ENCODE results near the gene ARF6. TPM values are rescaled to one million over a fixed set of nuclear protein-coding genes. Genes with fewer than 3 reads are reported as not detected.
"Not testable (repeated sequence)": the region's sequence is repeated elsewhere in the genome, so short reads cannot be mapped to it uniquely, and the experiment has no call there.

ARF6 gene
- polyA plus RNA-seq, 4 donors: 80.4 to 89.5 (median 85.1) TPM

DNA sequence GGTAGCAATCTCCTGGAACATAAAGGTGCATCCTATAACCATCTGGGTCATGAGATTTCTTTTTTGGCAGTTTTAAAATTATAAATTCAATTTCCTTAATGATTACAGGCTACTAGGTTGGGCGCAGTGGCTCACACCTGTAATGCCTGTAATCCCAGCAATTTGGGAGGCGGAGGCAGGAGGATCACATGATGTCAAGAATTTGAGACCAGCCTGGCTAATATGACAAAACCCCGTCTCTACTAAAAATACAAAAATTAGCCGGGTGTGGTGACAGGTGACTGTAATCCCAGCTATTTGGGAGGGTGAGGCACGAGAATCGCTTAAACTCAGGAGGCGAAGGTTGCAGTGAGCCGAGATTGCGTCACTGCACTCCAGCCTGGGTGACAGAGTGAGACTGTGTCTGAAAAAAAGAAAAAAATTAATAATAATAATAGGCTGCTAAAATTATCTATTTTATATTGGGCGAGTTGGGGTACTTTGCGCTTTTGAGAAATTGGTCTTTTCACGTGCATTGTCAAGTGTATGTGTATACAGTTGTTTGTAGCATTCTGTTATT lies 17.2 kb upstream of the ARF6 start:
- DNase-seq (ENCODE audit: low read depth in 4 of 4, low spot score in 2 of 4): no peak

DNA sequence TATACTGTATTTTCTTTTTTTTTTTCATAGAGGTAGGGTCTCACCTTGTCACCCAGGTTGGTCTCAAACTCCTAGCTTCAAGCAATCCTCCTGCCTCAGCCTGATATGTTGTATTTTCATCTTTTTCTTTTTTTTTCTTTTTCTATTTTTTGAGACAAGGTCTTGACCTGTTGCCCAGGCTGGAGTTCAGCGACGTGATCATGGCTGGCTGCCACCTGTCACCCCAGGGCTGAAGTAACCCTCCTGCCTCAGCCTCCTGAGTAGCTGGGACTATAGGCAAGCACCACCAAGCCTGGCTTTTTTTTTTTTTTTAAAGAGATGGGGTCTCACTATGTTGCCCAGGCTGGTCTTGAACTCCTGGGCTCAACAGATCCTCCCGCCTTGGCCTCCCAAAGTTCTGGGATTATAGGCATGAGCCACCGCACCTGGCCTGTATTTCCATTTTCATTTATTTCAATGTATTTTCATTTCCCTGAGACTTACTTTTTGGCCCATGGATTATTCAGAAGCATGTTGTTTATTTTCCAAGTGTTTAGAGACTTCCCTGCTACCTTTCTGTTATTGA lies 16.2 kb upstream of the ARF6 start:
- DNase-seq (ENCODE audit: low read depth in 4 of 4, low spot score in 2 of 4): no peak

DNA sequence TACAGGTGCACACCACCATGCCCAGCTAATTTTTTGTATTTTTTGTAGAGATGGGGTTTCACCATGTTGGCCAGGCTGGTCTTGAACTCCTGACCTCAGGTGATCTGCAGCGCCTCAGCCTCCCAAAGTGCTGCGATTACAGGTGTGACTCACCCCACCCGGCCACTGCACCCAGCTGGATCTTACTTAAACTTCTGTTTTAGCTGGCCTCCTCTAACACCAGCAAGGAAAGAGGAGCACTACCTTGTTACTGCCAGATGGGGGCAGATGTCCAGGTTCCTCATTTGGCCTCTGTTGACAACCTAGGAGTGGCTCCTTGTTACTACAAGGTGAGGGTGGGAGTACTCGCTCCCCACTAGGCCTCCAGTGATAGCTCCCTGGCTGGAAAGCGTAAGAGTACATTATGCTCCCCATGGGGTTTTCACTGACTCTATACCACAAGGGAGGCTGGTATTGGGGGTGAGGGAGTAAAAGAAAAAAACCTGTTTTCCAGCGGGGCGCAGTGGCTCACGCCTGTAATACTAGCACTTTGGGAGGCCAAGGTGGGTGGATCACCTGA lies 13.2 kb upstream of the ARF6 start:
- no peak for DNase-seq (ENCODE audit: low read depth in 4 of 4, low spot score in 2 of 4)

DNA sequence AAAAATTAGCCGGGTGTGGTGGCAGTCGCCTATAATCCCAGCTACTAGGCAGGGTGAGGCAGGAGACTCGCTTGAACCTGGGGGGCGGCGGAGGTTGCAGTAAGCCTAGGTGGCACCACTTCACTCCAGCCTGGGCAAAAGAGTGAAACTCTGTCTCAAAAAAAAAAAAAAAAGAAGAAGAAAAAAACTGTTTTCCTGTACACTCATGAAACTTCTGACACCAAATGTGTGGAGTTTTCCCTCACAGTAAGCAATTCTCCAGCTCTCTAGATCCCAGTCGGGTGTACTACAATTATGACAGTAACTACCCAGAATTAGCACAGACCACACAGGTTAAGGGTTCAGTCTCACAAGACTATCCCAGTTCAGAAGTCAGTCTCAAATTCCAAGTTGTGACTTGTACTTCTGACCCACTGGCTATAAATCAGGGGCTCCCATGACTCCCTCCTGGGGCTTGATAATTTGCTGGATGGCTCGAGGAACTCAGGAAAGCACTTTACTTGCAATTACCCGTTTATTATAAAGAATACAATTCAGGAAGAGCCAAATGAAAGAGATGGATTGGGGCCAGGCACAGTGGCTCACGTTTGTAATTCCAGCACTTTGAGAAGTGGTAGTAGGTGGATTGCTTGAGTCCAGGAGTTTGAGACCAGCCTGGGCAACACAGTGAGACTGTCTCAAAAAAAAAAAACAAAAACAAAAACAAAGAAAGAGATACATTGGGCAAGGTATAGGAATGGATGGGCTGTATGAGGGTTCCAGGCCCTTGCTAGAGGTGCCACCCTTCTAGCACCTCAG lies 12.4 kb upstream of the ARF6 start:
- no peak for DNase-seq (ENCODE audit: low read depth in 4 of 4, low spot score in 2 of 4)

DNA sequence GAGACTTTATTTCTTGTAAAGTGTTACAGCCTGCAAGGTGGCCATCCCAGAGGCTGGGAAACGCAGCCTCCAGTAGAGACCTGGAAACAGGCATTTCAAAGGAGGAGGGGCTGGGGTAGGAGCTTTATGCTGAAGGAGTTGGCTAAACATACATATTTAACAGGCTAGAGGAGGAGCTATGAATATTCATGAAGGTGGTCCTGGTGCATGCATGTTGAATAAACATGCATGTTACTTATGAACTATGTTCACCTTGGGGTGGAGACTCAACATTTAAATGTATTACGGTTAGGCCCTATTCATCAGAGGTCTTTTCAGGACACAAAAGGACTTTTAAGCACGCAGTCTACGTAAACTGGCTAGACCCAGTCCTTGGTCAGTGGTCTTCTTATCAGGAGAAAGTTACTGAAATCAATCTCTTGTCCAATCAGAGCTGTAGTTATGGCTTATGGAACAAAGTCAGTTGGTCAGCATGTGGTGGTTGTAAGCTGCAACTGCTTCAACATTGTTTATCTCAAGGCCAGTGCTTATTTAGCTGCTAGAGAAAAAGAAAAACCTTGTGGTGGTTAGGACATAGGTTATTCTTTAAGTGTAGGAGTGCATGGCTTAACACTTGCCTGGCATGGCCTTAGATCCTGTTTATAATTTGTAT lies 11.4 kb upstream of the ARF6 start:
- DNase-seq (ENCODE audit: low read depth in 4 of 4, low spot score in 2 of 4): no peak

DNA sequence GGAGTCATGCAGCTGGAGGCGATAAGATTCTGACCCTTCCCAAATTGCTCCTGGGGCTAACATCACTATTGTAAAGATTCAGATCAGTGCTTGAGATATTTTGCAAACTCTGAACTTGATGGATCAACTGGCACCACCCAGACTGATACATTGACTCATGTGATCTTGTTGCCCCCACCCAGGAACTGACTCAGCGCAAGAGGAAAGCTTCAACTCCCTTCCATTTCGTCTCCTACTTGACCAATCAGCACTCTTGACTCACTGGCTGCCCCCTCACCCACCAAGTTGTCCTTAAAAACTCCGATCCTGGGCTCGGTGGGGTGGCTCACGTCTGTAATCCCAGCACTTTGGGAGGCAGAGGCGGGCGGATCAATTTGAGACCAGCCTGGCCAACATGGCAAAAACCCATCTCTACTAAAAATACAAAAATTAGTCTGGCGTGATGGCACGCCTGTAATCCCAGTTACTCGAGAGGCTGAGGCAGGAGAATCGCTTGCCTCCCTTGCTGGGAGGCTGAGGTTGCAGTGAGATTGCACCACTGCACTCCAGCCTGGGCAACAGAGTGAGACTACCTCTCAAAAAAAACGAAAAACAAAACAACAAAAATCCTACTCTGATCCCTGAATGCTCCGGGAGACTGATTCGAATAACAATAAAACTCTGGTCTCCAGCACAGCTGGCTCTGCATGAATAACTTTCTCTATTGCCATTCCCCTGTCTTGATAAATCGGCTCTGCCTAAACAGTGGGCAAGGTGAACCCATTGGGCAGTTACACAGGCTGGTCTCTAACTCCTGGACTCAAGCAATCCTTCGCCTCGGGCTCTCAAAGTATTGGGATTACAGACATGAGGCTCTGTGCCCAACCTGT lies 9.8 kb upstream of the ARF6 start:
- DNase-seq (ENCODE audit: low read depth in 4 of 4, low spot score in 2 of 4): no peak

DNA sequence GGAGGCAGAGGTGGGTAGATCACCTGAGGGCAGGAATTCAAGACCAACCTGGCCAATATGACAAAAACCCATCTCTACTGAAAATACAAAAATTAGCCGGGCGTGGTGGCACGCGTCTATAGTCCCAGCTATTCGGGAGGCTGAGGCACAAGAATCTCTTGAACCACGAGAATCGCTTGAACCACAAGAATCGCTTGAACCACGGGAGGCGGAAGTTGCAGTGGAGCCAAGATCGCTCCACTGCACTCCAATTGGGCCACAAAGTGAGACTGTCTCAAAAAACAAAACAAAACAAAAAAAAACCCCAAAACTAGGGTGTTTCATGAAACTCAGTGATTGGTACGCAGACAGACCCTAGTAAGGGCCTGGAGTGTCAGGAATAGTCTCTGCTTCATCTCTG lies 6.4 kb upstream of the ARF6 start:
- DNase-seq (ENCODE audit: low read depth in 4 of 4, low spot score in 2 of 4): no peak

DNA sequence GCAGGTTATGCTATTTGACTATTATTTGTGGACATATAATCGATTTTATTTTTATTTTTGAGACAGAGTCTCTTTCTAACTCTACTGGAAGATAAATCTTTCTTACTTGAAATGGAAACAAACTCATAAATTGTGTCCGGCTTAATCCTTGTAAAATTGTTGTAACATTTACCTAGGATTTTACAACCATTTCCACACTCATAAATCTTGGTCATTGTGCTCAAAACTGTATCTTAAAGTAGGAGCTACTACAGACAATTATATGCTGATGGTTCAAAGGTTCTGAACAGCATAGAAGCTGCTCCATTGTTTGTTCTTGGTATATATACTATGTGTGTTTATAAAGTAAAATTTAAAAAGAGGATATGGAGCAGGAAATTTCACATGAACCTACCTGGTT lies 4.6 kb upstream of the ARF6 start:
- DNase-seq (ENCODE audit: low read depth in 4 of 4, low spot score in 2 of 4): no peak

DNA sequence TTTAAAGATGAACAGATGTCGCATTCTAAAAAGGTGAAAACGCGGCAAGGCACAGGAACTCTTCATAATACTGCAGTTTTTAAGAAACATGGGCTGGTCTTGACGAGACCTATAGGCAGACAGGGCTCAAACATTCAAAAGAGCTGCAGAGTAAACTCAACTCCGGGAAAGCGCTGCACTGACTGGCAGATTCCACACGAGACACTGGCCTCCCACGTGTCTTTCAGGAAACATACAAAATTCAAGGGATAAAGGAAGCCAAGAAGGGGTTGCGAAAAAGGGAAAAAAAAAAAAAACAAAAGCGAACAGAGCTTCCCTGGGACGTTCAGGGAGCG lies 614 bp upstream of the ARF6 start:
- peak; percentile 60 to 87 (median 80) for DNase-seq (ENCODE audit: low read depth in 4 of 4, low spot score in 2 of 4)

DNA sequence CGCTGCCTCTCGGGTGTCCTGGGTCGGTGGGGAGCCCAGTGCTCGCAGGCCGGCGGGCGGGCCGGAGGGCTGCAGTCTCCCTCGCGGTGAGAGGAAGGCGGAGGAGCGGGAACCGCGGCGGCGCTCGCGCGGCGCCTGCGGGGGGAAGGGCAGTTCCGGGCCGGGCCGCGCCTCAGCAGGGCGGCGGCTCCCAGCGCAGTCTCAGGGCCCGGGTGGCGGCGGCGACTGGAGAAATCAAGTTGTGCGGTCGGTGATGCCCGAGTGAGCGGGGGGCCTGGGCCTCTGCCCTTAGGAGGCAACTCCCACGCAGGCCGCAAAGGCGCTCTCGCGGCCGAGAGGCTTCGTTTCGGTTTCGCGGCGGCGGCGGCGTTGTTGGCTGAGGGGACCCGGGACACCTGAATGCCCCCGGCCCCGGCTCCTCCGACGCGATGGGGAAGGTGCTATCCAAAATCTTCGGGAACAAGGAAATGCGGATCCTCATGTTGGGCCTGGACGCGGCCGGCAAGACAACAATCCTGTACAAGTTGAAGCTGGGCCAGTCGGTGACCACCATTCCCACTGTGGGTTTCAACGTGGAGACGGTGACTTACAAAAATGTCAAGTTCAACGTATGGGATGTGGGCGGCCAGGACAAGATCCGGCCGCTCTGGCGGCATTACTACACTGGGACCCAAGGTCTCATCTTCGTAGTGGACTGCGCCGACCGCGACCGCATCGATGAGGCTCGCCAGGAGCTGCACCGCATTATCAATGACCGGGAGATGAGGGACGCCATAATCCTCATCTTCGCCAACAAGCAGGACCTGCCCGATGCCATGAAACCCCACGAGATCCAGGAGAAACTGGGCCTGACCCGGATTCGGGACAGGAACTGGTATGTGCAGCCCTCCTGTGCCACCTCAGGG lies 679 bp downstream of the ARF6 start:
- DNase-seq (ENCODE audit: low read depth in 4 of 4, low spot score in 2 of 4): no peak

DNA sequence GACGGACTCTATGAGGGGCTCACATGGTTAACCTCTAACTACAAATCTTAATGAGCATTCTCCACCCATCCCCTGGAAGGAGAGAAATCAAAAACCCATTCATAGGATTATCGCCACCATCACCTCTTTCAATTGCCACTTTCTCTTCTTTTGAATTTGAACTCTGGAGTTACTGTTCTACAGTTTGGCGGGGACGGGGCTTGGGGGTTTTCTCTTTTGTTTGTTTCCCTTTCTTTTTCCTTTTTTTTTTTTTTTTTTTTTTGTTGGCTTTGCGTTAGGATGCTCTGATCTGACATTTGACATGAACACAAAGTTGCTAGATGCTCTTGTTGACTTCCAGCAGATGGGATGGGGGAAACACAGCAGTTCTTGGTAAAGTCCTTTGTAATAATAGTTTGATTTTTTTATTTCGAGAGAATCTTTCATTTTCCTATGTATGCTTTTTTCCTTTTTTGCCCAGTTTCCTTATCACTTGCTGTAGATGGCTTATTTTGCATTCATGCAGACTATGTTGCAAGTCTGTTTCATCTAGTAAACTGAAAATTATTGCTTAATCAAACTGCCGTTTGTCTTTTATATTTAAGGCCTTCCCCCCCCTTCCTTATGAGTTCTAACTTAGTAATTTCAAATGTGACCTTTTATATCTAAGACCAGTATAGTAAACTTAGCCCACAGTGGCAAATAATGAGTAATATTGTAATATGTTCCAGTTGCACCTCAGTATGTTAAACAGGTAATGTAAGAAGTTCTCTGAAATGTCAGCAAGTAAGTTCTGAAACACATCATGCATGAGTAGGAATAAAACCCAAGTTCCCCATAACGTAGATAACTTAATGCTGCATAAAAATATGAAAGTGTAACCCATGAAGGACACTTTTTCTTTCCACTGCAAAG lies 1.6 kb downstream of the ARF6 start:
- DNase-seq (ENCODE audit: low read depth in 4 of 4, low spot score in 2 of 4): not testable (repeated sequence)

DNA sequence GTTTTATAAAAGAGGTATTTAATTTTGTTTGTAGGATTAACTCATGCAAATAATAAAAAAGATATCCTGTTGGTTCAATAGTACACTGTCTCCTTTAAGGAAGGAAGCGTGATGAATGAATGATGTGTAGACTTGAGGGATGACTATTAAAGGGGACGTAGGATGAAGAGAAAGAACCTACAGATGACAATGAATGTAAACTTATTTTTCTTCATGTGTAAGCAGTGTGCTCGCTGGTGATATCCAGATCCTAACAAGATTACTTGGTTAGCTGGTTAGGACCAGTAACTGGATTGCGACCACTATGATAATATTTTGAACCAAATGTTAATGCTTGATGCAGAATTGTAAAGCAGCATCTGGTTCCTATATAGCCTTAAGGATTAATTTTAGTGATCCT lies 2.6 kb downstream of the ARF6 start:
- no peak for DNase-seq (ENCODE audit: low read depth in 4 of 4, low spot score in 2 of 4)

DNA sequence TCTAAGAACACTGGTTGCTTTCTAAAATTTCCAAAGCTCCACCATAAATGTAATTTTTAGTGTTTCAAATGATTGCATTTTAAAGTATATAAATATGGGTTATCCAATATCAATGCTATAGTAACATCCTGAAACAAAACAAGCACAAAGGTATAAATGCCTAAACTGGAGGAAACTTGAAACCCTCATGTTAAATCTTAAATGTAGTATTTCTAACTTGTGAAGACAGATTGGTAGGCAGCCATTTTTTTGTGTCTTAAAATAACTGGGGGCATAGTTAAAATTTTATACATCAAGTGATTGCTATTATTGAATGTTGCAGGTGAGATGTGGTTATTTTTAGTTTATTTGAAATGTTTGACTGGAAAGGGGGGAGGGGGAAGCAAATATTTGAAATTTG lies 3.4 kb downstream of the ARF6 start:
- DNase-seq (ENCODE audit: low read depth in 4 of 4, low spot score in 2 of 4): not testable (repeated sequence)

DNA sequence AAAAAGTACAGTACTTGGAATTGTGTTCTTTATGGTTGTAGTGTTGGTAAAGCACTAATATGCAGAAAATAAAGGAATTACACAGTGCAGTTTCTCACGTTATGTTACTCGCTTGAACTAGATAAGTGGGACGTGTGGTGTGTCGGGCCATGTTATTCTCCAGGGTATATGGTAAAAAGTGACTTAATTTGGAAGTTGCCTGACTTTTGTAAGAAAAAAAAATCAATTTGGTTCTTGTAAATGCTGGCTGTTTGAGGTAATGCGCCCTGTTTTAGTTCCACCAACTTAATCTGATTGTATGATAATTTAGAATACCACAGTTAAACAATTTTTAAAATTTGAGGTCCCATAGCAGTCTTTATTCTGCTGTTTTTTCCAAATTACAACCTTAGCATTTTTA lies 4.1 kb downstream of the ARF6 start:
- no peak for DNase-seq (ENCODE audit: low read depth in 4 of 4, low spot score in 2 of 4)

DNA sequence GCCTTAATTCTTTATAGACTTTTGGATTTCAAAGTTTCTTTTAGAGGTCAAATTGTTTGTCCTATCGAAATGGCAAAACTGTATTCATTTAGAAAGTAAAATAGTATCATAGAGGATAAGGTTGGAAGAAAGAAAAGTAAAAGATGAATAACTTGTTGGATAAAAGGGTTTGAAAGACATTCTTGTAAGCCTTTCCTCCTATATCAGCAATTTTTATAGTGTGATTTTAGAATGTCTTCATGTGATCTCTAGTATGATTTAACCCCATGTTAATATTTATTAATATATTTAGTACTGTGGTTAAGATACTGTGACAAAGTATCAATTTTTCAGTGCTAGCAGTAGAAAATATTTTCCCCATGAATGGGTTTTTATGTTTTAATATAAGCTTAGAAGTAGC lies 4.5 kb downstream of the ARF6 start:
- DNase-seq (ENCODE audit: low read depth in 4 of 4, low spot score in 2 of 4): no peak

DNA sequence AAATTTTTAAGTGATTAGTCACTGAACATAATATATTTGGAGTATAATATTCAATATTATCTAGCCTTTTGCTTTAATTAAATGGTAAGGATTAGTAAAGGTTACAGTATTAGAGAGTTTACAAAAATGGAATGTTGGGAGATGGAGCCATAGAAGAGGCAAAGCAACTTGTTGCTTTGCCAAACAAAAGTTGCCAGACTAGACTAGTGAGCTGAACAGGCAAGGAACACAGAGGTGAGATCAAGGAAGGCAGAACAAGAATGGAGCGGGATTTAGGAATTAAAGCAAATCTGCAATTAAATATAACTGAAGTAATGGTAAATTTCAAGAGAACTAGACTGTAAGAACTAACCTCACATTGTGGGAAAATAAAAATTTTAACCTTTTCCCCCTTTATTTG lies 5.1 kb downstream of the ARF6 start:
- DNase-seq (ENCODE audit: low read depth in 4 of 4, low spot score in 2 of 4): no peak

DNA sequence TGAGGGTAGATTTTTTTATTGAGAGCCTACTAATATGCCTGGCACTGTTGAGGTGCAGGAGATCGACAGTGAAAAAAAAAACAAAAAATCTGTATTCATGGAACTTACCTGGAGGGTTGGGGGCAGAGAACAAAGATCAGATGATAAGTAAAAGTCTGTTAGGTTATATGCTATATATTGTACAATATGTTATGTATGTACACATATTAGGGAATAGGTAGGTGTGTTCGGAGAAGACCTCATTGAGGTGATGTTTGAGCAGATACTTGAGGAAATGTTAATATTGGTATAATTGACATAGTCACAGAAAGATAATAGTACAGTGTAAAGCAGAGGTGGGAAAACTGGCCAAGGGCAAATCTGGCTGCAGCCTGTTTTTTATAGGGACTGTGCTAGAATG lies 5.6 kb downstream of the ARF6 start:
- DNase-seq (ENCODE audit: low read depth in 4 of 4, low spot score in 2 of 4): no peak

DNA sequence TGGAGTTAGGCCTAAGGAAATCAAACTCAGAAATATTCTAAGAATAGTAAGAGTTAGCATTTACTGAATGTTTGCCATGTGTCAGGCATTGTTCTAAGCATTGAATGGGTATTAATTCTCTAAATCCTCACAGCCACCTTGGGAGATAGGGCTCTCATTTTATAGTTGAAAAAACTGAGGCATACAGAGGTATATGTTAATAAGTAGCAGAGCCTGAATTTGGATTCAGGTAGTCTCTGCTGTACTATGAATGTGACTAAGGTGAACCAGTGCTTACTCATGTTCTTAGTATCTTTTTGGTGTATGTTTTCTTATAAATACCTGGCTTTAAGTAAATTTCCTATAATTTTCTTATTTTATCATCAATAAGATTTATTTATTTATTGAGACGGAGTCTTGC lies 8.1 kb downstream of the ARF6 start:
- DNase-seq (ENCODE audit: low read depth in 4 of 4, low spot score in 2 of 4): no peak
